ENCODE measurements around the gene SWSAP1. TPM values are rescaled to one million over a fixed set of nuclear protein-coding genes. Genes with fewer than 3 reads are reported as not detected.
"Not testable (repeated sequence)": the region's sequence is repeated elsewhere in the genome, so short reads cannot be mapped to it uniquely, and the experiment has no call there.

SWSAP1 gene
- total and polyA plus RNA-seq, 2 of the 4 experiments (the other 2 are of a cell fraction): 0.36 to 1.6 TPM

DNA sequence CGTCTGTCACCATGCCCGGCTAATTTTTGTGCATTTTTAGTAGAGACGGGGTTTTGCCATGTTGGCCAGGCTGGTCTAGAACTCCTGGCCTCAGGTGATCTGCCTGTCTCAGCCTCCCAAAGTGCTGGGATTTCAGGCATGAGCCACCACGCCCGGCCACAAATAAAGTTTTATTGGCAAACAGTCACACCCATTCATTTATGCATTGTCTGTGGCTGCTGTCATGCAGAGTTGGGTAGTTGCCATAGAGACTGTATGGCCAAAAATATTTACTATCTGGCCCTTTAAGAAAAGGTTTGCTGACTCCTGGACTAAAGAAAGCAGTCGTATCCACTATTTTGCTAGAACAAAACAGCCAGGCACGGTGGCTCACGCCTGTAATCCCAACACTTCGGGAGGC, 40.6 kb upstream of the SWSAP1 start:
- CTCF ChIA-PET; H2BK20ac ChIP-seq (ENCODE audit: low read depth, low read length); H3K4me3 ChIP-seq (ENCODE audit: insufficient read depth, low read depth, low read length); H2AK9ac ChIP-seq (replicated peaks; ENCODE audit: low read depth, low read length, poor library complexity); H3K4ac ChIP-seq (ENCODE audit: low read depth, low read length); intact Hi-C loops (cut with micrococcal nuclease); H3K9me3 ChIP-seq (ENCODE audit: control insufficient read depth, insufficient read depth, low read length); H3K23ac ChIP-seq (ENCODE audit: low read depth, low read length); H3K4me2 ChIP-seq (ENCODE audit: low read depth, low read length); H4K5ac ChIP-seq (ENCODE audit: low read depth, low read length); ATAC-seq (ENCODE audit: low read depth); H2AFZ ChIP-seq (replicated peaks; ENCODE audit: low read length, poor library complexity); H4K8ac ChIP-seq (ENCODE audit: low read depth in 2 of 2, low read length in 2 of 2); H2BK15ac ChIP-seq (ENCODE audit: low read depth, low read length); H4K20me1 ChIP-seq (ENCODE audit: insufficient read depth, low read length); H3K79me1 ChIP-seq (ENCODE audit: low read depth in 1 of 2, low read length in 2 of 2); dilution Hi-C loops (cut with HindIII; ENCODE audit: low sequenced_read_pairs, unreplicated experiment); POLR2A ChIA-PET (ENCODE audit: unreplicated experiment); H3K4me1 ChIP-seq (ENCODE audit: control insufficient read depth, insufficient read depth, low read length); BruUV-seq (replicated peaks); H3K27ac ChIP-seq (ENCODE audit: insufficient read depth, low read length); H2AK5ac ChIP-seq (ENCODE audit: low read depth, low read length); H3K9me1 ChIP-seq (ENCODE audit: insufficient read depth, low read length); H2BK120ac ChIP-seq (ENCODE audit: low read depth, low read length); H3K9ac ChIP-seq (ENCODE audit: low read depth, low read length); DNase-seq; in situ Hi-C loops (cut with MboI; ENCODE audit: low sequenced_read_pairs); H3K27me3 ChIP-seq (ENCODE audit: control insufficient read depth, insufficient read depth, low read length); H2BK5ac ChIP-seq (ENCODE audit: low read depth, low read length, poor library complexity, severe bottlenecking); H3K56ac ChIP-seq (ENCODE audit: extremely low read depth, insufficient read depth, low read length); H3K14ac ChIP-seq (replicated peaks; ENCODE audit: low read depth, low read length); H4K91ac ChIP-seq (ENCODE audit: insufficient read depth, low read depth, low read length); H3K18ac ChIP-seq (ENCODE audit: low read depth, low read length): not testable (repeated sequence)
- WGBS, 2 experiments (ENCODE audit: extremely low coverage in 2 of 2, insufficient read length in 1 of 2): 96% methylated on average over 4 of the region's 9 CpGs; no CpG with 5 or more reads in 1 of the 2 experiments
- H3K36me3 ChIP-seq (ENCODE audit: control insufficient read depth, insufficient read depth, low read length): peaks cover 23% of the 10 kb centered on the region

Measured in IMR-90 (cell line).